ENCODE data around the gene FAM162A. TPM values are rescaled to one million over a fixed set of nuclear protein-coding genes. Genes with fewer than 3 reads are reported as not detected.

Gene FAM162A
- total RNA-seq, 1 donor from 2014 or later = 31.2 TPM

DNA sequence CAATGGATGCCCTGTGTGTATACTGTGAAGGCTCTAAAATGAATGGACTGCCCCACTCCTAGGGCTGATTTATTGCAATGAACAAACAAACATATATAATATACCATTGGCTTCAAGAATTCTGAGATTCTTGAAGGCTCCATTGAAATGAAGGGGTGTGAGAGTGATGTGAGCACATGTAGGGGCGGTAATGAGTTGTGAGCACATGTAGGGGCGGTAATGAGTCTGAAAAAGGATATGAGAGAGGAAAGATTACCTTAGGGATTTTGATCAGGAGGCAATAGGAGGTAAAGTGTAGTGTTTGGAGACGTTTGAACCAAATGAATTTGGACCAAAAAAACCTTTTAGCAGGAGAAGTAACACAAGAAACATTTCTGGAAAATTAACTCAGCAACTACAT, 3.7 kb downstream of the FAM162A start:
- no peak for DNase-seq (ENCODE audit: low read depth)
- H3K4me3 ChIP-seq (ENCODE audit: low read depth, low read length) = no peak overlapping the region
- TF ChIP-seq, protein P1, sequence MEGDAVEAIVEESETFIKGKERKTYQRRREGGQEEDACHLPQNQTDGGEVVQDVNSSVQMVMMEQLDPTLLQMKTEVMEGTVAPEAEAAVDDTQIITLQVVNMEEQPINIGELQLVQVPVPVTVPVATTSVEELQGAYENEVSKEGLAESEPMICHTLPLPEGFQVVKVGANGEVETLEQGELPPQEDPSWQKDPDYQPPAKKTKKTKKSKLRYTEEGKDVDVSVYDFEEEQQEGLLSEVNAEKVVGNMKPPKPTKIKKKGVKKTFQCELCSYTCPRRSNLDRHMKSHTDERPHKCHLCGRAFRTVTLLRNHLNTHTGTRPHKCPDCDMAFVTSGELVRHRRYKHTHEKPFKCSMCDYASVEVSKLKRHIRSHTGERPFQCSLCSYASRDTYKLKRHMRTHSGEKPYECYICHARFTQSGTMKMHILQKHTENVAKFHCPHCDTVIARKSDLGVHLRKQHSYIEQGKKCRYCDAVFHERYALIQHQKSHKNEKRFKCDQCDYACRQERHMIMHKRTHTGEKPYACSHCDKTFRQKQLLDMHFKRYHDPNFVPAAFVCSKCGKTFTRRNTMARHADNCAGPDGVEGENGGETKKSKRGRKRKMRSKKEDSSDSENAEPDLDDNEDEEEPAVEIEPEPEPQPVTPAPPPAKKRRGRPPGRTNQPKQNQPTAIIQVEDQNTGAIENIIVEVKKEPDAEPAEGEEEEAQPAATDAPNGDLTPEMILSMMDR (conservative IDR thresholded peaks at IDR 0.05; ENCODE audit: low read depth, low read length) = no peak

- no peak for DNase-seq (ENCODE audit: low read depth)
- no peak overlapping the region for H3K4me3 ChIP-seq (ENCODE audit: low read depth, low read length)
- TF ChIP-seq, protein P1 (conservative IDR thresholded peaks at IDR 0.05; ENCODE audit: low read depth, low read length) = no peak
Measured at GRCh38 chr3:122389197-122389596, 5.2 kb downstream of the FAM162A start.

DNA sequence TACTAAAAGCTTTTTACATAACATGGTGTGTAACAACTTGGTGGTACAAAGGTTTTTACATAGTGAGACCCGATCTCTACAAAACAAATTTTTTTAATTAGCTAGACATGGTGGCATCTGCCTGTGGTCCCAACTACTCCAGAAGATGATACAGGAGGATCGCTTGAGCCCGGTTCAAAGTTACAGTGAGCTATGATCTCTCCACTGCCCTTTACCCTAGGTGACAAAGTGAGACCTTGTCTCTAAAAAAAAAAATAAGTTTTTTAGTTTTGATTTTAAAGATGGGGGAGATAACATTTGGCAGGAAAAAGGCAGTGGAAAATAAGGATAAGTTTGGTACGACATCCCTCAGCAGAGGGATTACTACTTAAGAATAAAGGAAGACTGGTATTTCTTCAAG, 5.9 kb downstream of the FAM162A start:
- no peak overlapping the region for H3K4me3 ChIP-seq (ENCODE audit: low read depth, low read length)
- DNase-seq (ENCODE audit: low read depth) = no peak
- TF ChIP-seq, protein P1 (conservative IDR thresholded peaks at IDR 0.05; ENCODE audit: low read depth, low read length) = no peak

DNA sequence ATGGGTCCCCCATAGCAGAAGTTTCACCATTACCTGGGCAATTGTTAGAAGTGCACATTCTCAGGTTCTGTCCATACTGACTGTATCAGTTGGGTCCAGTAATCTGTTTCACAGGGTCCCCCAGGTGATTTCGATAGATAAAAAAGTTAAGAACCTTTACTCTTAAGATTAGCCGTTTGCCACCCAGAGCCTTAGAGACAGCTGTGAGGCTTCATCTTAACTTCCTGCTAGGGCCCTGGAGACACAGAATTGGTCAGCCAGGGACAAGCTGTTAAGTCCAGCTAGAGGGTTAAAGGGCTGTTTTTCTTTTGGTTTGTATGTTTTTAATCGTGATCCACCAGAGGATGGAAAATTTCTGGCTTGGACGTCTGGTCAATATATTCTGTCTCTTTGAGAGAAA, 6.7 kb downstream of the FAM162A start:
- no peak overlapping the region for H3K4me3 ChIP-seq (ENCODE audit: low read depth, low read length)
- DNase-seq (ENCODE audit: low read depth) = no peak
- TF ChIP-seq, protein P1 (conservative IDR thresholded peaks at IDR 0.05; ENCODE audit: low read depth, low read length) = no peak

DNA sequence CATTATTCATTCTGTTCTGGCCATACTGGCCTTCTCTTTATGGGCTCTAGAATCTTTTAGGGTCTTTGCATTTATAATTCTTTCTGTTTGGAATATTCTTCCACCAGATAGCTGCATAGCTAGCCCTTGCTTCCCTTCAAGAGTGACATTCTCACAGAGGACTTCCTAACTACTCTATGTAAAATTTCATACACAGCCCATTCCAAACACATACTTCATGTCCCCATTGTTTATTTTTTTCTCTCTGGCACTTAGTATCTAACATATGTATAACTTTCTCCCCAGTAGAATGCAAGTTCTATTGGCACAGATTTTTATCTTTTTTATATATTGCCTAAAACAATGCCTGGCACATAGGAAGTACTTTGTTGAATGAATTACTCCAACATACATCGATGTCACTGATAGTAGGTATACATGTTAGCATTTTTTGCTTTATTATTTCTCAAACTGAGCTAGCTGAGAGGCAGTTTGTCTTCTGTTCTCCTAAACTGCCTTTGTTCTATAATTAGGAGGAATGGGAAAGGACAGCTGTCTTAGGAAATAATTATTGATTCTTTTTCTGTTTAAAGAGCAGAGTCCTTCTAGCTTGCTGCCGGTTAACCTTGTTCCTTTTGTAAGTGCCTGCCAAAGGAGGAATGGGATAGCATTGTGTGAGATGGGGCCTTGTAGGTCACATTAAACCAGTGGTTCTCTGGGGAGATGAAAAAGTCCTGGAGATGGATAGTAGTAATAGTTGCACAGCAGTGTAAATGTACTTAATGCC, 7.9 kb downstream of the FAM162A start:
- TF ChIP-seq, protein P1 (conservative IDR thresholded peaks at IDR 0.05; ENCODE audit: low read depth, low read length) = no peak
- H3K4me3 ChIP-seq (ENCODE audit: low read depth, low read length) = no peak overlapping the region
- DNase-seq (ENCODE audit: low read depth) = no peak

DNA sequence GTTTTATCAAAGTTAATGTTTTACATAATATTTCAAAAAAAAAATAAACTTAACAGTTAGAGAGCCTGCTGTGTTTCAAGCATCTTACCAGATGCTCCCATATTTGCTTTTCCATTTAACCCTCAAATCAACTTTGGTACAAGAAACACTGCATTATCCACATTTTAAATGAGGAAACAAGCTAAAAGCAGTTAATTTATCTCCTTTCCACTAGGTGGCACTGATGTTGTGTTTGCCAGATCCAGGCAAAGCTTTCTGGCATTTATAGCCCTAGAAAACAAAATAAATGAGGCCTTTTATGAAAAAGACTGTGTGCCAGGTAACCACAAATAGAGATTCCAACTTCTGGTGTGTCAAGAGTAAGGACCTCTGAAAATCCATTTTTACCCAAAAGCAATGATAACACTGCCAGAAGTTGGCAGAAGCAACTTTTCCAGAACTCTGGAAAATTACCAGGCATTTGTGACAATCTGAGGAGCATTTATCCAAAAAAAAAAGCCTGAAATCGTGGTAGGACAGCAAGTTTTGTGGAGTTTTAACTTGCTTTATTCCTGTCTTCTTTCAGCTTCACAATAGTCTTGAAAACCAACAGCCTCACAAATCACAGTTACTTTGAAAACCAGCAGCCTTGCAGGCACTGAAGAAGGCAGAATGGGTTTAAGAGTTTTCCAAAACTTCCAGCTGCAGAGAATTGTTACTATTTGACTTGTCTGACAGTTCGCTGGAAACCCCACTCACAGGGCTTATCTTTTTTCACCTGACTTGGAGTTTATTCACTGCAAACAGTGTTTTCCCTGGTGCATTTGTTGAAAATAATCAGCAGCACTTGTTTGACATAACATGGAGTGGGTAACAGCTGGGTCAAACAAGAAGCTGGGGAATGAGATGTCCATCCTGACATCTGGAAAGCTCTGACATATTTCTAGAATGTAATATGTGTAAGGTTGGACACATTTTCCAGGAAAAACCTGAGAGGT, 9.2 kb downstream of the FAM162A start:
- no peak for DNase-seq (ENCODE audit: low read depth)
- no peak overlapping the region for H3K4me3 ChIP-seq (ENCODE audit: low read depth, low read length)

More for the DNA sequence above, 9.2 kb downstream of the FAM162A start:
- TF ChIP-seq, protein P1 (conservative IDR thresholded peaks at IDR 0.05; ENCODE audit: low read depth, low read length) = peak; percentile 80

All from epithelial cell of proximal tubule (primary cell).